ENCODE results near the gene VPS37B. TPM values are rescaled to one million over a fixed set of nuclear protein-coding genes. Genes with fewer than 3 reads are reported as not detected.

Gene VPS37B
- total RNA-seq, 1 donor from 2014 or later: 73.4 TPM

- no peak for TF ChIP-seq CTCF (conservative IDR thresholded peaks at IDR 0.05; ENCODE audit: low read depth, low read length)
- DNase-seq (ENCODE audit: low read depth): no peak
- no peak overlapping the region for H3K4me3 ChIP-seq (ENCODE audit: low read depth, low read length)
Observed at GRCh38 chr12:122820138-122820537, 75.8 kb downstream of the VPS37B start.

- TF ChIP-seq CTCF (conservative IDR thresholded peaks at IDR 0.05; ENCODE audit: low read depth, low read length): no peak
- DNase-seq (ENCODE audit: low read depth): no peak
- H3K4me3 ChIP-seq (ENCODE audit: low read depth, low read length): no peak overlapping the region
Observed at GRCh38 chr12:122819209-122819785, 76.6 kb downstream of the VPS37B start.

Other genes starting within 250 kb of the VPS37B start
- gene HCAR2, start 192.8 kb downstream of the VPS37B start, total RNA-seq: not detected in 2 replicates
- not detected in 2 replicates for gene HCAR3, start 179.3 kb downstream of the VPS37B start, total RNA-seq
- 0.46 and 2.1 TPM in 2 replicates for gene HCAR1, start 165.3 kb downstream of the VPS37B start, total RNA-seq
- gene DENR, start 143.3 kb downstream of the VPS37B start, total RNA-seq: 49.1 and 51.1 TPM in 2 replicates
- gene CCDC62, start 121.6 kb downstream of the VPS37B start, total RNA-seq: 0.12 and 0.58 TPM in 2 replicates
- 66.4 and 91.0 TPM in 2 replicates for gene HIP1R, start 60.7 kb downstream of the VPS37B start, total RNA-seq
- gene ABCB9, start 70.3 kb upstream of the VPS37B start, total RNA-seq: 4.0 and 8.4 TPM in 2 replicates
- 8.9 and 16.3 TPM in 2 replicates for gene OGFOD2, start 79.1 kb upstream of the VPS37B start, total RNA-seq
- gene ARL6IP4, start 84.6 kb upstream of the VPS37B start, total RNA-seq: 315 and 359 TPM in 2 replicates

Data from epithelial cell of proximal tubule (primary cell).